ENCODE measurements around the gene ZNF497.
A peak's percentile ranks its signal among the peaks of the same experiment; 100 is the strongest.
"Not testable (repeated sequence)": the region's sequence is repeated elsewhere in the genome, so short reads cannot be mapped to it uniquely, and the experiment has no call there.

Gene ZNF497

GRCh38 chr19:58382997-58383603 is 20.5 kb upstream of the ZNF497 start:
- no peak for TF ChIP-seq CTCF (IDR thresholded peaks at IDR 0.05; ENCODE audit: borderline replicate concordance, insufficient read depth, low read depth, low read length)
- H3K4me3 ChIP-seq (ENCODE audit: low read depth, low read length) = no peak overlapping the region

GRCh38 chr19:58381460-58382212 is 19.1 kb upstream of the ZNF497 start:
- peak overlapping the region; percentile 55 for H3K4me3 ChIP-seq (ENCODE audit: low read depth, low read length)
- no peak for TF ChIP-seq CTCF (IDR thresholded peaks at IDR 0.05; ENCODE audit: borderline replicate concordance, insufficient read depth, low read depth, low read length)

- peak within 1 kb of the TSS; percentile 78 for H3K4me3 ChIP-seq (ENCODE audit: low read depth, low read length)
- no peak for TF ChIP-seq CTCF (IDR thresholded peaks at IDR 0.05; ENCODE audit: borderline replicate concordance, insufficient read depth, low read depth, low read length)
These were observed 18.3 kb upstream of the ZNF497 start, which contains the start of gene ZNF837 for GRCh38 chr19:58380662-58381459. ZNF837 (minus strand) TSS chr19:58381030; CDS start chr19:58369332, 11,698 bp downstream.

GRCh38 chr19:58380037-58380661 is 17.6 kb upstream of the ZNF497 start:
- H3K4me3 ChIP-seq (ENCODE audit: low read depth, low read length) = peak overlapping the region; percentile 78
- TF ChIP-seq CTCF (IDR thresholded peaks at IDR 0.05; ENCODE audit: borderline replicate concordance, insufficient read depth, low read depth, low read length) = no peak

- TF ChIP-seq CTCF (IDR thresholded peaks at IDR 0.05; ENCODE audit: borderline replicate concordance, insufficient read depth, low read depth, low read length) = no peak
- H3K4me3 ChIP-seq (ENCODE audit: low read depth, low read length) = no peak overlapping the region
These were observed 16.7 kb upstream of the ZNF497 start for GRCh38 chr19:58379246-58379645.

GRCh38 chr19:58376724-58377123 is 14.2 kb upstream of the ZNF497 start:
- not testable (repeated sequence) for H3K4me3 ChIP-seq (ENCODE audit: low read depth, low read length)

GRCh38 chr19:58374200-58374599 is 11.6 kb upstream of the ZNF497 start:
- no peak overlapping the region for H3K4me3 ChIP-seq (ENCODE audit: low read depth, low read length)
- TF ChIP-seq CTCF (IDR thresholded peaks at IDR 0.05; ENCODE audit: borderline replicate concordance, insufficient read depth, low read depth, low read length) = no peak

Measured in GM12875 (cell line).